Kidney capillary endothelial cell (primary cell): ENCODE results near the gene GUCY2C.

Source experiments
- DNase-seq: peaks from one replicate; pipeline ENCODE4 v3.0.0-alpha.2; 2018; ENCODE audit warnings: low spot score

GUCY2C gene

GRCh38 chr12:14619741-14620501 is 76.5 kb downstream of the GUCY2C start:
- DNase-seq, result no peak

GRCh38 chr12:14618983-14619382 is 77.4 kb downstream of the GUCY2C start:
- no peak for DNase-seq

- DNase-seq, result no peak
Observed at GRCh38 chr12:14614704-14615121, 81.7 kb downstream of the GUCY2C start.

- no peak for DNase-seq
Observed at GRCh38 chr12:14613718-14614117, 82.7 kb downstream of the GUCY2C start.

- DNase-seq, result no peak
Observed at GRCh38 chr12:14612898-14613445, 83.4 kb downstream of the GUCY2C start.

- no peak for DNase-seq
Observed at GRCh38 chr12:14612250-14612649, 84.1 kb downstream of the GUCY2C start.

- DNase-seq, result no peak
Observed at GRCh38 chr12:14611640-14612203, 84.7 kb downstream of the GUCY2C start.

GRCh38 chr12:14607568-14607967 is 88.8 kb downstream of the GUCY2C start:
- no peak for DNase-seq

- DNase-seq, result no peak
Observed at GRCh38 chr12:14605401-14605989, 90.9 kb downstream of the GUCY2C start.

GRCh38 chr12:14601692-14602478 is 94.5 kb downstream of the GUCY2C start:
- no peak for DNase-seq

- DNase-seq, result no peak
Observed at GRCh38 chr12:14597480-14597879, 98.9 kb downstream of the GUCY2C start.

GRCh38 chr12:14591719-14592118 is 104.7 kb downstream of the GUCY2C start:
- no peak for DNase-seq

- no peak for DNase-seq
Observed at GRCh38 chr12:14589169-14590004, 107.0 kb downstream of the GUCY2C start.

- DNase-seq, result no peak
Observed at GRCh38 chr12:14588571-14588970, 107.8 kb downstream of the GUCY2C start.

GRCh38 chr12:14578646-14579045 is 117.8 kb downstream of the GUCY2C start:
- DNase-seq, result no peak

- DNase-seq, result no peak
Observed at GRCh38 chr12:14577344-14577743, 119.1 kb downstream of the GUCY2C start.

GRCh38 chr12:14576896-14577295 is 119.5 kb downstream of the GUCY2C start:
- DNase-seq, result no peak

- no peak for DNase-seq
Observed at GRCh38 chr12:14575585-14575984, 120.8 kb downstream of the GUCY2C start.

- no peak for DNase-seq
Observed at GRCh38 chr12:14573118-14573517, 123.3 kb downstream of the GUCY2C start.

GRCh38 chr12:14572401-14572800 is 124.0 kb downstream of the GUCY2C start:
- DNase-seq, result no peak

- DNase-seq, result no peak
Observed at GRCh38 chr12:14571779-14572178, 124.6 kb downstream of the GUCY2C start.
